Measurements from ENCODE around the gene TLE2. TPM values are rescaled to one million over a fixed set of nuclear protein-coding genes. Genes with fewer than 3 reads are reported as not detected.

Gene TLE2
- total and polyA plus RNA-seq, 9 of the 15 experiments (the other 6 are each of a cell fraction or from before 2014, with no cell fraction given): 0.35 to 13.1 (median 6.2) TPM

DNA sequence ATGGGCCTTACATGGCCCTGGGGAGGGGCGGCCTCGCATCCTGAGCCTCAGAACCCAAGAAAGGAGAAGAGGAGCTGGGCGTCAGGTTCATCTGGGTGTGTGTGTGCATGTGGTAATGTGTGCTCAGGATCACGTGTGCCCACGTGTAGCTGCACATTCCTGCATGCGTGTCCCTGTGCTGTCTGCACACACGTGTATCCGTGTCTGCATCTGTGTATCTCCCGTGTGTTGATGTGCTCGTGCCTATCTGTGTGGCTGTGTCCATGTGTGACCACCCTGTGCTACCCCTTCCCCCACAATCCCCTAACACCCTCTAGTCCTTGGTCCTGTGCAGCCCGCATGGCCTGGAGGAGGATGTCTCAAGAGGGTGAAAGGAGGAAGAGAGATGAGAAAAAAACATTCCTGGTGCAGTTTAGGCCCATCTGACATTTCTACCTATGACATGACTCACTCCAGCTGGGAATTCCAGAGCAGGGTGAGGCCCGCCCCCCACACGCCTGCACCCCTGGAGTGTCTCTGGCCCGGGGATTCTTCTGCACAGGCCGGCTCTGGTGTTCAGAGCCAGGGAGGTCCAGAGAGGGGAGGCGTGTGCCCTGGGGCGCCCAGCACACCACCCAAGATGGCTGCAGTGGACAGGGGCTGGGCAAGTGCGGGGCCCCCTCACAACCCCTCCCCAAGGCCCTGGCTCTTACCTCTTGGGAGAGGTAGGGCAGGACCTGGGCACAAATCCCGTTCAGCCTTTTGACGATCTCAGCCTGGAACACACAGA is 26.1 kb upstream of the TLE2 start:
- POLR2A ChIA-PET: interaction anchor here (1.4 to 2.4 kb wide), 4 partner anchors 13 to 19 kb away, joined by 5 to 14 read pairs (median 8); no protein-coding TSS in a partner anchor
- intact Hi-C loops (cut with micrococcal nuclease) (no loop called here), in situ Hi-C loops (cut with MboI) (no loop called here)
- H3K79me2 ChIP-seq (ENCODE audit: control insufficient read depth, insufficient read depth, low read length): peaks cover 27% of the 10 kb centered on the region
- peaks cover 21 to 52% of the 10 kb centered on the region in 2 experiments; a peak in 4 of 5 replicates for H3K4me1 ChIP-seq (replicated peaks in 1 of 2; ENCODE audit: control insufficient read depth in 2 of 2, insufficient read depth in 2 of 2, low read length in 2 of 2)
- H3K27ac ChIP-seq (ENCODE audit: extremely low read depth, low read depth, low read length): no peak overlapping the region
- no peak for ATAC-seq
- 0 out of 2 replicates have a peak, but pooled peaks cover 3% of the 10 kb centered on the region for H4K20me1 ChIP-seq (replicated peaks; ENCODE audit: control insufficient read depth, insufficient read depth, low read length)
- no peaks in the 10 kb centered on the region for H3K9me3 ChIP-seq (replicated peaks; ENCODE audit: control insufficient read depth, insufficient read depth, low read depth, low read length)
- H3K9me1 ChIP-seq (ENCODE audit: control insufficient read depth, insufficient read depth, low read length): no peaks in the 10 kb centered on the region
- H3K4me2 ChIP-seq (ENCODE audit: insufficient read depth, low read length): no peak overlapping the region
- peaks cover 71% of the 10 kb centered on the region for H3K36me3 ChIP-seq (ENCODE audit: control insufficient read depth, insufficient read depth, low read length)
- no peaks in the 10 kb centered on the region for H3K27me3 ChIP-seq (ENCODE audit: control insufficient read depth in 2 of 2, insufficient read depth in 2 of 2, low read length in 2 of 2)
- no peak overlapping the region for H2AFZ ChIP-seq (ENCODE audit: low read depth, low read length)
- no peak overlapping the region for H3K4me3 ChIP-seq
- no peak for TF ChIP-seq DNMT1 (IDR thresholded peaks at IDR 0.05)
- TF ChIP-seq BRD9 (IDR thresholded peaks at IDR 0.05; ENCODE audit: low read depth, partially characterized antibody): no peak
- no peak for TF ChIP-seq JUN (IDR thresholded peaks at IDR 0.05; ENCODE audit: borderline replicate concordance, low read depth, low read length)
- TF ChIP-seq JUN (CRISPR knock-in tag; IDR thresholded peaks at IDR 0.05; ENCODE audit: borderline replicate concordance): no peak
- TF ChIP-seq RBFOX2 (IDR thresholded peaks at IDR 0.05; ENCODE audit: low read depth, low read length): peak; percentile 67
- TF ChIP-seq MYNN (IDR thresholded peaks at IDR 0.05): 0 out of 2 replicates have a peak, but pooled peaks have one; percentile 7
- no peak for TF ChIP-seq MYNN (CRISPR knock-in tag; IDR thresholded peaks at IDR 0.05)
- TF ChIP-seq, protein P1, sequence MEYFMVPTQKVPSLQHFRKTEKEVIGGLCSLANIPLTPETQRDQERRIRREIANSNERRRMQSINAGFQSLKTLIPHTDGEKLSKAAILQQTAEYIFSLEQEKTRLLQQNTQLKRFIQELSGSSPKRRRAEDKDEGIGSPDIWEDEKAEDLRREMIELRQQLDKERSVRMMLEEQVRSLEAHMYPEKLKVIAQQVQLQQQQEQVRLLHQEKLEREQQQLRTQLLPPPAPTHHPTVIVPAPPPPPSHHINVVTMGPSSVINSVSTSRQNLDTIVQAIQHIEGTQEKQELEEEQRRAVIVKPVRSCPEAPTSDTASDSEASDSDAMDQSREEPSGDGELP (CRISPR knock-in tag; IDR thresholded peaks at IDR 0.05; ENCODE audit: borderline replicate concordance): peak; percentile 53; the same call in 1 of the 2 replicates
- no peak for FAIRE-seq
- CTCF ChIA-PET (ENCODE audit: low intra/inter-chr PET ratio): no interaction called here
- H3K9ac ChIP-seq (ENCODE audit: insufficient read depth in 1 of 2, low read depth in 2 of 2, low read length in 2 of 2): peak overlapping the region in 1 of 2 experiments; percentile 23; a peak in 1 of 4 replicates
- peak in 2 of 4 experiments; percentile 17 to 19 for DNase-seq (ENCODE audit: extremely low read depth in 1 of 4, low spot score in 3 of 4)
- no TSS peak for BruUV-seq (replicated peaks)
- 89% methylated on average over 19 of the region's 20 CpGs for WGBS (ENCODE audit: insufficient coverage, low coverage, missing lambda C conversion rate)
